A204.1 (cell line): ENCODE data around the gene KRTAP5-7.
"Not testable (repeated sequence)": the region's sequence is repeated elsewhere in the genome, so short reads cannot be mapped to it uniquely, and the experiment has no call there.

Experiments
- FAIRE-seq: peaks from 2 replicates; lab custom pipeline; 2012; peaks lifted over from hg19 to GRCh38; lab: Jason Lieb, UNC

Gene KRTAP5-7, protein sequence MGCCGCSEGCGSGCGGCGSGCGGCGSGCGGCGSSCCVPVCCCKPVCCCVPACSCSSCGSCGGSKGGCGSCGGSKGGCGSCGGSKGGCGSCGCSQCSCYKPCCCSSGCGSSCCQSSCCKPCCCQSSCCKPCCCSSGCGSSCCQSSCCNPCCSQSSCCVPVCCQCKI

GRCh38 chr11:71526796-71527575 lies at the start of gene KRTAP5-7:
Gene KRTAP5-7 (plus strand): TSS chr11:71527267. CDS start chr11:71527301, 34 bp downstream.
- FAIRE-seq, result not testable (repeated sequence)

GRCh38 chr11:71477641-71478527 lies 49.2 kb upstream of the KRTAP5-7 start:
- FAIRE-seq, result no peak

DNA sequence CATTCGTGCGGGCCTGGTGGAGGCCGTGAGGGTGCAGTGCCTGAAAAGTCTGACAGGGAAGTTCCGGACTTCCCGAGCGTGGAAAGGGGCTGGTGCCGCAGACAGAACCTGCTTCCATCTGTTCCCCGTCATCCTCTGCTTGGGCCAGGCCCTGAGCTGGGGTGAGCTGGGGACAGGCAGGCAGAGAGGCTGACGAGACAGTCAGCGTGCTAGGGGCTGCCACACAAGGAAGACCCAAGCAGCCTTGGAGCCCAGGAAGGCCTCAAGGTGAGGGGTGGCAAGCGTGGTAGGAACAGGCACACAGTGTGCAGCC lies 48.6 kb upstream of the KRTAP5-7 start:
- no peak for FAIRE-seq

DNA sequence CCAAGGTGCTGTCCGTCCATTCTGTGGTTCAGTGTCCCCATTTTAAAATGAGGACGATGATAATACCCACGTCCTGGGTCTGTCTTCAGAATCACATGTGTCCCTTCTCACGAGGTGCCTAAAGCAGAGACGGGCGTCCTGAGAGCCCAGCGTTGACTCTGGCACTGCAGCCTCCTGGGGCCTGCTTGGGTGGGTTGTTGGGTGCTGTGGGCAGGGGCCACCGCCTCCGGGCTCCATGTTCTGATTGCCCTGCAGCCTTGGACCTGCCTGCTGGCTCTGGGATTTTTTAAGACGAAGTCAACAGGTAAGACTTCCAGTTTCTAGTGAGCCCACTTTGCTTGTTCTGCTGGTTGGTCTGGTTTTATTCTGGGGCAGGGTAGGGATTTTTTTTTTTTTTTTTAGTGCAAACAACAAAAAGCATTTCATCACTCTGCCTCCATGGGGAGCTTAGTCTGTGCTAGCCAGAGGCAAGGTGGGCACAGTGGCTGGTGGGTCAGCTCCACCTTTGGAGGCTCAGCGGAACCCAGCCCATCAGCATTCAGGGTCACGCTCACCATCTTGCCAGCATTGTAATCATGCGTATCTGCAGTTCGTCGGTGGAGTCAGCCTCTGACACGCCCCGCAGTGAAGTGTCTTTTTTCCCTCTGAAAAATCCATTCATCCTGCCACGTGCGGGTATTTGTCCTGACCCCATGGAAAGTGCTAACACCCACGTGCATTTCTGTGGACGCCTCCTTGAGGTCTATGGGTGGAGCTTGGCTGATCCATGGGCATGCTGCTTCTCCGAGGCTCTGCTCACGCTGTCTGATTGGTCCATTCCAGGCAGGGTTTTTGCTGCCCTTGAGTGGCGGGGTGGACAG lies 45.7 kb upstream of the KRTAP5-7 start:
- no peak for FAIRE-seq

DNA sequence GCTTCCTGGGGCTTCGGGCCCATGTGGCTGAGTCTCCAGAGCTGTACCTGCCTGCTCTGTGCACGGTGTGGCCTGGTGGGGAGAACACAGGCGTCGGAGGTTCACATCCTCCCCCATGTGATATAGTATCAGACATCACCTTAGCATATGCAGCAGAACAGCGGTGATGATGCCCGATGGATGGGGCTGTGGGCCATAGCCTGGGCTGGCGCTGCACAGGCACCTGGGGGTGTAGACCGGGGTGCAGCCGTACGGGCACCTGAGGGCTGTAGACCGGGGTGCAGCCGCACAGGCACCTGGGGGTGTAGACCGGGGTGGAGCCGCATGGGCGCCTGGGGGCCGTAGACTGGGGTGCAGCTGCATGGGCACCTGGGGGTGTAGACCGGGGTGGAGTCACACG lies 44.9 kb upstream of the KRTAP5-7 start:
- FAIRE-seq, result no peak

GRCh38 chr11:71482746-71483364 lies 44.2 kb upstream of the KRTAP5-7 start:
- FAIRE-seq, result no peak

- no peak for FAIRE-seq
Observed at GRCh38 chr11:71483692-71484091, 43.4 kb upstream of the KRTAP5-7 start.

GRCh38 chr11:71484248-71485062 lies 42.6 kb upstream of the KRTAP5-7 start:
- no peak for FAIRE-seq

- FAIRE-seq, result no peak
Observed at GRCh38 chr11:71485063-71485399, 42.0 kb upstream of the KRTAP5-7 start.

- FAIRE-seq, result no peak
Observed at GRCh38 chr11:71485466-71485865, 41.6 kb upstream of the KRTAP5-7 start.

DNA sequence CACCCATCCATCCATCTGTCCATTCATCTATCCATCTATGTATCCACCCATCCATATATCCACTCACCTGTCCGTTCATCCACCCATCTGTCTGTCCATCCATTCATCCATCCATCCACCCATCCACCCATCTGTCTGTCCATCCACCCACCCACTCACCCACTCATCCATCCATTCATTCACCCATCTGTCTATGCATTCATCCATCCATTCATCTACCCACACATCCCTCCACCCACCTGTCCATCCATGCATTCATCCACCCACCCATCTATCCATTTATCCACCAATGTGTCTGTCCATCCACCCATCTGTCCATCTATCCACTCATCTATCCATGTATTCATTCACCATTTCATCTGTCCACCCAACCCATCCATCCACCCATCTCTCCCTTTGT lies 40.7 kb upstream of the KRTAP5-7 start:
- no peak for FAIRE-seq

DNA sequence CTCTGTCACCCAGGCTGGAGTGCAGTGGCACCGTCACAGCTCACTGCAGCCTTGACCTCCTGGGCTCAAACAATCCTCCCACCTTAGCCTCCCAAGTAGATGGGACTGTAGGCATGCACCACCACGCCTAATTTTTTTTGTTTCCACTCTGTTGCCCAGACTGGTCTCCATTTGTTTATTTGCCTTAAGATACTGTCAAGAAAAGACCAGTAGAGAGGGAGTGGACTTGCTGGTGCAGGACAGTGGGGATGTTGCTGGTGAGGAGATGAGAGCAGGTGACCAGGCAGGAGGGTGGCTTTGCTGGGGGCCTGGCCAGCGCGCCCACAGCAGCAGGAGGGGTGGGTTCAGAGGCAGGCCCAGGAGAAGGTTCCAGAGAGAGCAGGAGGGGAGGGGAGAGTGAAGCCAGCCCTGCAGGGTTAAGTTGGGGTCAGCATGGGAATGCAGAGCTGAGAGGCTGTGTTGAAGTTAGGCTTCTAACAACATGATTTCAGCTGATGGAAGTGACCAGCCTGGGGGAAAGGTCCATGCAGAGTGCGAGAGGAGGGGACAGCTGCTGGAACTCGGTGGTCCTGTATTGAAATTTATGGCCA lies 38.3 kb upstream of the KRTAP5-7 start:
- no peak for FAIRE-seq

DNA sequence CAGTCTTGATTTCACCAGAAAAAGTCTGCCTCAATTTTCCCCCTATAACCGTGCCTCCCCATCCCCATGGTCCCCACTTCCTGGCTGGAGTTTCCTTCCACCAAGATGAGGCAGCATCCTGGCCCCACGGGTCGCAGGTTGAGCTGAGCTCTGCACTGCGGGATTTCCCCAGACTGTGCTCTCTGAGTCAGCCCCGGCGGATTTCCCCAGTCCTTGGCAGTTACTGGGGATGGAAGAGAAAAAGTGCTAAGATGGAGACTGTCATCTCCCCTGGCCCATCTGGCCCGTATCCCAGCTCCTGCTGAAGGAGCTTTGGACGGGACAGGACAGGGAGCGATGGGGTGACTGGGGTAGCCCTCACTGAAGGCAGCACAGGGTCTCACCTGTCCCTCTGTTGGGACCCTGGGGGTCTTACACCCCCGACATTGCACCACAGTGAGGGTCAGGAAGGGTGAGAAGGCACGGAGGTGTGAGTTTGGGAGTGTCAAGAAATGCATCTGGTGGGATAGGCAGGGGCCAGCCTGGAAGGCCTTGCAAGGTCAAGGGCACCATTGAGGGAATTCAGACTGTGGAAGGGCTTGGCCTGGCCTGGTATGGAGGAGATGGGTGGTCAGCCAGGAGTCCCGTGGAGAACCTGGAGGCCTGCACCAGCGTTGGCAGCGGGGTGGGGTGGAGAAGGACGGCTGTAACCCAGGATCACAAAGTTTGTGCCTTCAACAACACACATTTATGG lies 37.6 kb upstream of the KRTAP5-7 start:
- no peak for FAIRE-seq

DNA sequence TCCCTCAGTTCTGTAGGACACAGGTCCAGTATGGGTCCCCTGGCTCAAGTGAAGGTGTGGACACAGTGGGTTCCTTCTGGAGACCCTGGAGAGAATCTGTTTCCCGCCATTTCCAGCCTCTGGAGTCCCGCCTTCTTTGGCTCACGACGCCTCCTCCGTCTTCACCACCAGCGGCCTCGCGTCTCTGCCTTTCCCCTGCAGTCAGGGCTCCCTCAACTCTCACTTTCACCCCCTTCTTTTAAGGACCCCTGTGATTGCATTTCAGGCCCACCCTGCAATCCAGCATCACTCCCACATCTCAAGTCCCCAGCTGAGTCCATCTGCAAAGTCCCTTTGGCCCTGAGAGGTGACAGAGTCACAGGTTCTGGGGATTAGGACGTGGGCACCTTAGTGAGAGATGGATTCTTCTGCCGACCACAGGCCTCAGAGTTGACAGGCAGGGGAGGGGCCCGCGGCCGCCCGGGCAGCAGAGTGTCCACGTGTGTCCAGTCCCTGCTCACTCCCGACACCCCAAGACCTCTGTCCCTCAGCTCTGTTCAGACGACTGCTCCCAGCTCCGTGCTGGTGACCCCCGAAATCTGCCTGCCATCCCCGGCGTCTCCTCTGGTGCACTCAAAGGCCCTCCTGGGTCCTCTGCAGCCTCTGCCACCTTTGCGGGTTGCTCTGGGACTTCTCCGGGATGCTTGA lies 36.9 kb upstream of the KRTAP5-7 start:
- FAIRE-seq, result no peak

GRCh38 chr11:71490731-71491390 lies 36.2 kb upstream of the KRTAP5-7 start:
- FAIRE-seq, result no peak

GRCh38 chr11:71491531-71491930 lies 35.5 kb upstream of the KRTAP5-7 start:
- FAIRE-seq, result no peak

DNA sequence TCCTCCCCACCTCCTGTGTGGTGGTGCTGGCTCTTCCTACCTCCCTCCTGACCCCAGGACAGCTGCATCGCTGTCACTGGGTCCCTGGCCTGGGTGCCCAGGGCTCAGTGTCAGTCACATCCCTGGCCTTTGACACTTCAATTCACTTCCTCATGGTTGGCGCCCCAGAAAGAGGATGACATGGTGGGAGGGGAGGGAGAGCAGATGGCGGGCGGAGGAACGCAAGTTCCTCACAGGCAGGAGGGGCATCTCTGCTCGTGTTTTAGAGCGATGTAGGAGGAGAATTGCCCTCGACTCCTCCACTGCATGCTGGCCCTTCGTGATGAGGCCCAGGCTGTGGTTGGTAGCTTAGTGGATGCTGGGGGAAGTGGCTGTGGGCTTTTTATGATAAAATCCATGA lies 35.1 kb upstream of the KRTAP5-7 start:
- no peak for FAIRE-seq

GRCh38 chr11:71495286-71496230 lies 31.5 kb upstream of the KRTAP5-7 start:
- no peak for FAIRE-seq
